Spleen (tissue), 7 donors: ENCODE data around the gene SCIN.
"Not testable (repeated sequence)": the region's sequence is repeated elsewhere in the genome, so short reads cannot be mapped to it uniquely, and the experiment has no call there.

Experiments used
- POLR2A ChIP-seq, 3 donors: fragments of 450-650 bp; IDR thresholded peaks; one replicate each; pipeline ENCODE4 v1.5.1; 2017; ENCODE audit warnings: antibody characterized with exemption in 3 of 3, mild to moderate bottlenecking in 1 of 3
- TF ChIP-seq, protein P1 (sequence below), 11 experiments: fragments of 200-600 bp in 7 of 11; fragments of 450-650 bp in 4 of 11; sonication (generic) in 4 of 11; IDR thresholded peaks in 8 of 11; conservative IDR thresholded peaks in 3 of 11; 1 replicate in 7 of 11; 2 replicates in 4 of 11; pipeline versions ENCODE4 v1.4.0 to v1.8.0; 2016 to 2021; ENCODE audit warnings: antibody characterized with exemption in 11 of 11, inconsistent platforms in 4 of 11, mild to moderate bottlenecking in 1 of 11
- donor health status: DM: no; HTN: no; CAD: no; lungs with moderate emphysema.
- donor health status: DM: no; HTN: no; CAD: no.
- donor health status: DM: no; HTN: no; CAD: no.

DNA sequence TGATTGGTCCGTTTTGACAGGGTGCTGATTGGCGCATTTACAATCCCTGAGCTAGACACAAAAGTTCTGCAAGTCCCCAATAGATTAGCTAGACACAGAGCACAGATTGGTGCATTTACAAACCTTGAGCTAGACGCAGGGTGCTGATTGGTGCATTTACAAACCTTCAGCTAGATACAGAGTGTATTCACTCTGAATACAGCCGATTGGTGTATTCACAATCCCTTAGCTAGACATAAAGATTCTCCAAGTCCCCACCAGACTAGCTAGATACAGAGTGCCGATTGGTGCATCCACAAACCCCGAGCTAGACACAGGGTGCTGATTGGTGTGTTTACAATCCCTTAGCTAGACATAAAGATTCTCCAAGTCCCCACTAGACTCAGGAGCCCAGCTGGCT, 14.8 kb upstream of the SCIN start:
- TF ChIP-seq POLR2A (IDR thresholded peaks at IDR 0.05), result not testable (repeated sequence)
- TF ChIP-seq, protein P1, sequence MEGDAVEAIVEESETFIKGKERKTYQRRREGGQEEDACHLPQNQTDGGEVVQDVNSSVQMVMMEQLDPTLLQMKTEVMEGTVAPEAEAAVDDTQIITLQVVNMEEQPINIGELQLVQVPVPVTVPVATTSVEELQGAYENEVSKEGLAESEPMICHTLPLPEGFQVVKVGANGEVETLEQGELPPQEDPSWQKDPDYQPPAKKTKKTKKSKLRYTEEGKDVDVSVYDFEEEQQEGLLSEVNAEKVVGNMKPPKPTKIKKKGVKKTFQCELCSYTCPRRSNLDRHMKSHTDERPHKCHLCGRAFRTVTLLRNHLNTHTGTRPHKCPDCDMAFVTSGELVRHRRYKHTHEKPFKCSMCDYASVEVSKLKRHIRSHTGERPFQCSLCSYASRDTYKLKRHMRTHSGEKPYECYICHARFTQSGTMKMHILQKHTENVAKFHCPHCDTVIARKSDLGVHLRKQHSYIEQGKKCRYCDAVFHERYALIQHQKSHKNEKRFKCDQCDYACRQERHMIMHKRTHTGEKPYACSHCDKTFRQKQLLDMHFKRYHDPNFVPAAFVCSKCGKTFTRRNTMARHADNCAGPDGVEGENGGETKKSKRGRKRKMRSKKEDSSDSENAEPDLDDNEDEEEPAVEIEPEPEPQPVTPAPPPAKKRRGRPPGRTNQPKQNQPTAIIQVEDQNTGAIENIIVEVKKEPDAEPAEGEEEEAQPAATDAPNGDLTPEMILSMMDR (IDR thresholded peaks at IDR 0.05 in 8 of 11, conservative IDR thresholded peaks at IDR 0.05 in 3 of 11), result not testable (repeated sequence)
